Stimulated activated naive B cell treated with anti-CD40 and anti-IgM and Interleukin-4, amounts not matched to agents 10 μg/mL and 1 μg/mL and 100 μg/mL, for 72 hours (primary cell): ENCODE measurements around the gene AMY2B.
"Not testable (repeated sequence)": the region's sequence is repeated elsewhere in the genome, so short reads cannot be mapped to it uniquely, and the experiment has no call there.

Experiments used
- ATAC-seq, 2 donors: fragments of 150-1000 bp; cut with Tn5 transposase; replicated peaks; 2 replicates each; pipeline ENCODE4 v1.10.0; 2021; ENCODE audit warnings: moderate library complexity in 1 of 2
- DNase-seq: peaks from one replicate; pipeline ENCODE4 v3.0.0; 2021
- H3K27ac Mint-ChIP-seq: one replicate; pipeline ENCODE4 v1.8.0; 2022; ENCODE audit warnings: mild to moderate bottlenecking, mixed read lengths
- H3K27me3 Mint-ChIP-seq, 2 donors: one replicate each; pipeline ENCODE4 v1.8.0; 2022; ENCODE audit warnings: mixed read lengths in 2 of 2
- H3K36me3 Mint-ChIP-seq, 2 donors: one replicate each; pipeline ENCODE4 v1.8.0; 2022; ENCODE audit warnings: mixed read lengths in 2 of 2, mild to moderate bottlenecking in 1 of 2
- H3K4me1 Mint-ChIP-seq, 2 donors: one replicate each; pipeline ENCODE4 v1.8.0; 2022; ENCODE audit warnings: mixed read lengths in 2 of 2, mild to moderate bottlenecking in 1 of 2
- H3K4me3 Mint-ChIP-seq, 2 donors: one replicate each; pipeline ENCODE4 v1.8.0; 2022; ENCODE audit warnings: mild to moderate bottlenecking in 2 of 2, mixed read lengths in 2 of 2, moderate library complexity in 1 of 2
- H3K9me3 Mint-ChIP-seq, 2 donors: one replicate each; pipeline ENCODE4 v1.8.0; 2022; ENCODE audit warnings: mixed read lengths in 2 of 2, mild to moderate bottlenecking in 1 of 2

AMY2B gene

GRCh38 chr1:103569493-103569892 lies 1.9 kb upstream of the AMY2B start:
- H3K27me3 Mint-ChIP-seq: no peaks in the 10 kb centered on the region
- H3K9me3 Mint-ChIP-seq: no peaks in the 10 kb centered on the region
- peaks cover 0 to 5% of the 10 kb centered on the region in 2 donors for H3K4me1 Mint-ChIP-seq
- peaks cover 12 to 24% of the 10 kb centered on the region in 2 donors for H3K36me3 Mint-ChIP-seq
- ATAC-seq (no peak), DNase-seq (no peak)
- no peak overlapping the region for H3K4me3 Mint-ChIP-seq
- H3K27ac Mint-ChIP-seq: no peak overlapping the region

- no peaks in the 10 kb centered on the region for H3K9me3 Mint-ChIP-seq
- ATAC-seq (no peak), DNase-seq (no peak)
- no peak overlapping the region for H3K4me3 Mint-ChIP-seq
- no peaks in the 10 kb centered on the region for H3K27me3 Mint-ChIP-seq
- no peak overlapping the region for H3K27ac Mint-ChIP-seq
- no peaks in the 10 kb centered on the region for H3K4me1 Mint-ChIP-seq
- H3K36me3 Mint-ChIP-seq: peaks cover 12 to 15% of the 10 kb centered on the region in 2 donors
Observed at GRCh38 chr1:103576065-103576464, 4.7 kb downstream of the AMY2B start.

GRCh38 chr1:103576784-103577183 lies 5.4 kb downstream of the AMY2B start:
- ATAC-seq, H3K9me3 Mint-ChIP-seq, H3K4me3 Mint-ChIP-seq, H3K4me1 Mint-ChIP-seq, DNase-seq, H3K27me3 Mint-ChIP-seq, H3K27ac Mint-ChIP-seq: not testable (repeated sequence)
- peaks cover 12 to 15% of the 10 kb centered on the region in 2 donors for H3K36me3 Mint-ChIP-seq

GRCh38 chr1:103582464-103582863 lies 11.1 kb downstream of the AMY2B start:
- Mint-ChIP-seq H3K9me3 (peaks cover 2 to 4% of the 10 kb centered on the region in 2 donors), H3K4me3 (no peak overlapping the region)
- no peak for ATAC-seq

GRCh38 chr1:103583887-103584286 lies 12.5 kb downstream of the AMY2B start:
- no peaks in the 10 kb centered on the region for H3K4me1 Mint-ChIP-seq
- no peak for DNase-seq
- no peaks in the 10 kb centered on the region for H3K27me3 Mint-ChIP-seq
- no peak overlapping the region for H3K27ac Mint-ChIP-seq
- no peak for ATAC-seq
- H3K36me3 Mint-ChIP-seq: peaks cover 1 to 7% of the 10 kb centered on the region in 2 donors
- peaks cover 5 to 7% of the 10 kb centered on the region in 2 donors for H3K9me3 Mint-ChIP-seq
- no peak overlapping the region for H3K4me3 Mint-ChIP-seq

More at GRCh38 chr1:103582464-103582863, 11.1 kb downstream of the AMY2B start:
- Mint-ChIP-seq H3K36me3 (peaks cover 4 to 5% of the 10 kb centered on the region in 2 donors), H3K27ac (no peak overlapping the region), H3K27me3 (no peaks in the 10 kb centered on the region), H3K4me1 (no peaks in the 10 kb centered on the region)
- no peak for DNase-seq

GRCh38 chr1:103584537-103584936 lies 13.1 kb downstream of the AMY2B start:
- Mint-ChIP-seq H3K27ac (no peak overlapping the region), H3K4me1 (no peaks in the 10 kb centered on the region), H3K9me3 (peaks cover 9 to 11% of the 10 kb centered on the region in 2 donors), H3K36me3 (peaks cover 2 to 9% of the 10 kb centered on the region in 2 donors), H3K27me3 (no peaks in the 10 kb centered on the region), H3K4me3 (no peak overlapping the region)
- ATAC-seq (no peak), DNase-seq (no peak)

- not testable (repeated sequence) for H3K4me3 Mint-ChIP-seq, H3K9me3 Mint-ChIP-seq, H3K27ac Mint-ChIP-seq, H3K36me3 Mint-ChIP-seq, DNase-seq, H3K27me3 Mint-ChIP-seq, ATAC-seq, H3K4me1 Mint-ChIP-seq
Observed at GRCh38 chr1:103602740-103603139, 31.4 kb downstream of the AMY2B start.

GRCh38 chr1:103616362-103616761 lies 45.0 kb downstream of the AMY2B start:
- H3K27ac Mint-ChIP-seq: no peak overlapping the region
- H3K36me3 Mint-ChIP-seq: no peaks in the 10 kb centered on the region
- ATAC-seq (no peak), DNase-seq (no peak)
- no peaks in the 10 kb centered on the region for H3K27me3 Mint-ChIP-seq
- no peak overlapping the region for H3K4me3 Mint-ChIP-seq
- H3K4me1 Mint-ChIP-seq: no peaks in the 10 kb centered on the region
- H3K9me3 Mint-ChIP-seq: peaks cover 0 to 2% of the 10 kb centered on the region in 2 donors

- not testable (repeated sequence) for H3K4me1 Mint-ChIP-seq, DNase-seq, H3K36me3 Mint-ChIP-seq, ATAC-seq, H3K27me3 Mint-ChIP-seq, H3K4me3 Mint-ChIP-seq, H3K27ac Mint-ChIP-seq, H3K9me3 Mint-ChIP-seq
Observed at GRCh38 chr1:103616994-103617477, 45.6 kb downstream of the AMY2B start, which contains the start of gene AMY2A. Gene AMY2A (plus strand): TSS chr1:103617427. CDS start chr1:103617441, 14 bp downstream.

- H3K36me3 Mint-ChIP-seq, H3K27me3 Mint-ChIP-seq, H3K27ac Mint-ChIP-seq, H3K4me3 Mint-ChIP-seq, H3K9me3 Mint-ChIP-seq, DNase-seq, H3K4me1 Mint-ChIP-seq: not testable (repeated sequence)
- peak in 1 of 2 donors; percentile 10 for ATAC-seq
Observed at GRCh38 chr1:103627436-103627835, 56.0 kb downstream of the AMY2B start.
